PC-3 (cell line): Measurements from ENCODE around the gene DHH. TPM values are rescaled to one million over a fixed set of nuclear protein-coding genes. Genes with fewer than 3 reads are reported as not detected.

Experiments used
- ATAC-seq: fragments of 200-7000 bp; cut with Tn5 transposase; 2 replicates; pipeline ENCODE4 v1.9.1; 2020; ENCODE audit warnings: mild to moderate bottlenecking, moderate library complexity
- BruUV-seq: library from RNA; stranded (reverse); fragments of 400-500 nt; replicated peaks from 2 replicates; lab custom pipeline; 2021; lab: Mats Ljungman, UMichigan
- CTCF ChIA-PET: fragments of 300-600 bp; sonication (Branson Sonifier 250); formaldehyde crosslinking; loops from one replicate; lab custom pipeline; 2022; ENCODE audit warnings: antibody characterized with exemption; lab: Charles Lee
- POLR2A ChIA-PET: fragments of 300-600 bp; sonication (Branson Sonifier 250); formaldehyde crosslinking; loops from one replicate; lab custom pipeline; 2022; ENCODE audit warnings: antibody characterized with exemption; ENCODE audit not compliant: unreplicated experiment; lab: Charles Lee
- DNase-seq: peaks from one replicate; pipeline ENCODE4 v3.0.0-alpha.2; 2015
- H2AFZ ChIP-seq: fragments of 300-600 bp; sonication (generic); 2 replicates; pipeline ENCODE4 v1.6.0; 2016; ENCODE audit warnings: antibody characterized with exemption, low read length
- H3F3A ChIP-seq: fragments of 300-600 bp; sonication (generic); one replicate; pipeline ENCODE4 v1.6.0; 2017; ENCODE audit warnings: antibody characterized with exemption, low read length, control low read depth, mild to moderate bottlenecking; ENCODE audit not compliant: unreplicated experiment
- H3K27ac ChIP-seq: fragments of 300-600 bp; sonication (generic); 2 replicates; pipeline ENCODE4 v1.5.1; 2016; ENCODE audit warnings: mild to moderate bottlenecking, low read length
- H3K27me3 ChIP-seq: fragments of 300-600 bp; sonication (generic); 2 replicates; pipeline ENCODE4 v1.6.1; 2016; ENCODE audit warnings: low read length, mixed read lengths
- H3K36me3 ChIP-seq: fragments of 300-600 bp; sonication (generic); 2 replicates; pipeline ENCODE4 v1.6.1; 2016; ENCODE audit warnings: low read depth, mixed run types, low read length, mixed read lengths
- H3K4me1 ChIP-seq: fragments of 300-600 bp; sonication (generic); 2 replicates; pipeline ENCODE4 v1.5.1; 2016; ENCODE audit warnings: low read length; ENCODE audit not compliant: insufficient read depth
- H3K4me2 ChIP-seq: fragments of 300-600 bp; sonication (generic); 2 replicates; pipeline ENCODE4 v1.6.0; 2016; ENCODE audit warnings: low read length
- H3K4me3 ChIP-seq: fragments of 300-600 bp; sonication (generic); 2 replicates; pipeline ENCODE4 v1.5.1; 2016; ENCODE audit warnings: mild to moderate bottlenecking, low read length, mixed read lengths
- H3K79me2 ChIP-seq: fragments of 300-600 bp; sonication (generic); 2 replicates; pipeline ENCODE4 v1.6.1; 2017; ENCODE audit warnings: low read length, mixed read lengths
- H3K9ac ChIP-seq: fragments of 300-600 bp; sonication (generic); 2 replicates; pipeline ENCODE4 v1.6.0; 2016; ENCODE audit warnings: mild to moderate bottlenecking, low read length
- H3K9me2 ChIP-seq: fragments of 300-600 bp; sonication (generic); replicated peaks from 2 replicates; pipeline ENCODE4 v1.6.1; 2016; ENCODE audit warnings: mixed run types, low read length, mixed read lengths
- H3K9me3 ChIP-seq: fragments of 300-600 bp; sonication (generic); 2 replicates; pipeline ENCODE4 v1.6.1; 2016; ENCODE audit warnings: low read length, mixed read lengths
- H4K20me1 ChIP-seq: fragments of 300-600 bp; sonication (generic); 2 replicates; pipeline ENCODE4 v1.6.1; 2016; ENCODE audit warnings: low read length, mixed read lengths
- EZH2 ChIP-seq: fragments of 300-600 bp; sonication (generic); IDR thresholded peaks from one replicate; pipeline ENCODE4 v1.6.1; 2017; ENCODE audit warnings: antibody characterized with exemption, mild to moderate bottlenecking, low read length; ENCODE audit not compliant: unreplicated experiment
- EZH2phosphoT487 ChIP-seq: fragments of 300-600 bp; sonication (generic); IDR thresholded peaks from 2 replicates; pipeline ENCODE4 v1.6.1; 2018; ENCODE audit warnings: mild to moderate bottlenecking, antibody characterized with exemption, low read length, borderline replicate concordance
- intact Hi-C: fragments of 100-400 bp; cut with micrococcal nuclease; formaldehyde crosslinking; loops from 2 replicates; pipeline ENCODE4 v1.9.0; 2023
- total RNA-seq: library from RNA; depleted of rRNA; stranded (reverse); fragments of >200 nt; gene quantifications from 2 replicates; pipeline ENCODE4 v1.2.3, GENCODE V29; 2014; rRNA removed
- TF ChIP-seq, protein P1 (sequence below): fragments of 300-600 bp; sonication (generic); conservative IDR thresholded peaks from 2 replicates; pipeline ENCODE4 v1.5.1; 2017; ENCODE audit warnings: antibody characterized with exemption, low read depth, mild to moderate bottlenecking, low read length

The DHH gene
- total RNA-seq, 1 experiment from 2014 or later: 0.04 TPM

DNA sequence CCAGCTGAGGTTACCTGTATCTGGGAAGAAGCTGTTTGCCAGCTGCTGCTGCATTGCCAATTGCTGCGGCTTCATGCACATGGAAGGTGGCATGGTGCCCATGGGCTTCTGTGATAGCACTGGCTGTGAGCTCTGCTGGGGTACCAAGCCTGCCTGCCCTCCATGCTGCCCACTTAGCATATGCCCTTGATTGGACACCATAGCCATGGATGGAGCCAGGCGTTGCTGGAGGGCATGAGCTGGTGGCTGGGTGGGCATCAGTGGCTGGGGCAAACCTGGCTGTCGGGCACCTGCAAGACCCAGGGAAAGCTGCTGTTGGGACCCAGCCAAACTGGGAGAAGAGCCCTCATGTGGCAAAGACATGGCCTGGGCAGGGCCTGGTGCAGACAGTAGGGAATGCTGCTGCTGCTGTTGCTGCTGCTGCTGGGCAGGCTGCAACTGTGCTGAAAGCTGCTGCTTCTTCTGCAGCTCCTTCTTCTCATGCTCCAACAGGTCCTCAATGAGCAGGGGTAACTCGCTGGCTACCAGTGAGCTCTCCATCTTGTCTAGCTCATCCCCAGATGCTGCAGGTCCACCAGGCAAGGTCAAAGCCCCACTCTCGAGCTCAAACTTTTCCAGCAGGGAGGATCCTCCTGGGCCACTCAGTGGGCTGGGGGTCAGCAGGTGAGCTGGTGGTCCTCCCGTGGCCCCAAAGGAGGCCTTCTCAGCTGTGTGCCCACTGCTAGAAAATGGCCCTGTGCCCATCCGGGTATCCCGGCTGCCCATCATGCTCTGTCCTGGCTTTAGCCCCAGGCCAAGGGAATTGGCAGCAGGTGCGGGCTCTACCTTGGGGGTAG is 57.3 kb downstream of the DHH start:
- H3K9me2 ChIP-seq: no peaks in the 10 kb centered on the region
- no peaks in the 10 kb centered on the region for H4K20me1 ChIP-seq
- intact Hi-C loops: no loop called here
- H3K9me3 ChIP-seq: no peaks in the 10 kb centered on the region
- no peaks in the 10 kb centered on the region for H3K4me1 ChIP-seq
- POLR2A ChIA-PET: no interaction called here
- H3K79me2 ChIP-seq: no peaks in the 10 kb centered on the region
- H3K27ac ChIP-seq: no peak overlapping the region
- H3K27me3 ChIP-seq: no peaks in the 10 kb centered on the region
- no peak overlapping the region for H3K9ac ChIP-seq
- H2AFZ ChIP-seq: no peak overlapping the region
- no peaks in the 10 kb centered on the region for H3F3A ChIP-seq
- ATAC-seq (no peak), DNase-seq (no peak)
- no peak overlapping the region for H3K4me2 ChIP-seq
- peaks cover 68% of the 10 kb centered on the region for H3K36me3 ChIP-seq
- H3K4me3 ChIP-seq: no peak overlapping the region
- CTCF ChIA-PET: interaction anchor here (0.6 kb wide), 1 partner anchor 84 kb away, joined by 6 read pairs; no protein-coding TSS in a partner anchor
- no TSS peak for BruUV-seq
- TF ChIP-seq EZH2phosphoT487: no peak
- TF ChIP-seq, protein P1, sequence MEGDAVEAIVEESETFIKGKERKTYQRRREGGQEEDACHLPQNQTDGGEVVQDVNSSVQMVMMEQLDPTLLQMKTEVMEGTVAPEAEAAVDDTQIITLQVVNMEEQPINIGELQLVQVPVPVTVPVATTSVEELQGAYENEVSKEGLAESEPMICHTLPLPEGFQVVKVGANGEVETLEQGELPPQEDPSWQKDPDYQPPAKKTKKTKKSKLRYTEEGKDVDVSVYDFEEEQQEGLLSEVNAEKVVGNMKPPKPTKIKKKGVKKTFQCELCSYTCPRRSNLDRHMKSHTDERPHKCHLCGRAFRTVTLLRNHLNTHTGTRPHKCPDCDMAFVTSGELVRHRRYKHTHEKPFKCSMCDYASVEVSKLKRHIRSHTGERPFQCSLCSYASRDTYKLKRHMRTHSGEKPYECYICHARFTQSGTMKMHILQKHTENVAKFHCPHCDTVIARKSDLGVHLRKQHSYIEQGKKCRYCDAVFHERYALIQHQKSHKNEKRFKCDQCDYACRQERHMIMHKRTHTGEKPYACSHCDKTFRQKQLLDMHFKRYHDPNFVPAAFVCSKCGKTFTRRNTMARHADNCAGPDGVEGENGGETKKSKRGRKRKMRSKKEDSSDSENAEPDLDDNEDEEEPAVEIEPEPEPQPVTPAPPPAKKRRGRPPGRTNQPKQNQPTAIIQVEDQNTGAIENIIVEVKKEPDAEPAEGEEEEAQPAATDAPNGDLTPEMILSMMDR: no peak
- no peak for TF ChIP-seq EZH2

Other genes starting within 250 kb of the DHH start
- 102 and 105 TPM in 2 replicates for gene DDX23, start 242.6 kb downstream of the DHH start, total RNA-seq
- 7.6 and 8.3 TPM in 2 replicates for gene RND1, start 228.9 kb downstream of the DHH start, total RNA-seq
- 9.7 and 16.4 TPM in 2 replicates for gene FKBP11, start 169.3 kb downstream of the DHH start, total RNA-seq
- 85.5 and 93.0 TPM in 2 replicates for gene ARF3, start 137.3 kb downstream of the DHH start, total RNA-seq
- gene WNT10B, start 123.1 kb downstream of the DHH start, total RNA-seq: 3.7 and 7.4 TPM in 2 replicates
- not detected in 2 replicates for gene WNT1, start 116.5 kb downstream of the DHH start, total RNA-seq
- gene DDN, start 95.4 kb downstream of the DHH start, total RNA-seq: 3.5 and 5.6 TPM in 2 replicates
- gene PRKAG1, start 76.0 kb downstream of the DHH start, total RNA-seq: 62.1 and 66.5 TPM in 2 replicates
- 41.9 and 51.7 TPM in 2 replicates for gene KMT2D, start 34.0 kb downstream of the DHH start, total RNA-seq
- gene RHEBL1, start 24.8 kb downstream of the DHH start, total RNA-seq: 4.2 and 5.0 TPM in 2 replicates
- 17.1 and 18.5 TPM in 2 replicates for gene LMBR1L, start 16.0 kb upstream of the DHH start, total RNA-seq
- 4,374 and 4,720 TPM in 2 replicates for gene TUBA1B, start 36.6 kb upstream of the DHH start, total RNA-seq
- gene TUBA1A, start 94.3 kb upstream of the DHH start, total RNA-seq: 46.1 and 46.9 TPM in 2 replicates
- gene TUBA1C, start 170.3 kb upstream of the DHH start, total RNA-seq: 1,285 and 1,376 TPM in 2 replicates
- 0.15 TPM in 1 of 2 replicates, not detected in the other for gene PRPH, start 200.3 kb upstream of the DHH start, total RNA-seq
- 99.2 and 103 TPM in 2 replicates for gene TROAP, start 228.5 kb upstream of the DHH start, total RNA-seq
- gene C1QL4, start 242.4 kb upstream of the DHH start, total RNA-seq: 5.3 and 6.9 TPM in 2 replicates